ENCODE measurements around the gene DGKB.
A peak's percentile ranks its signal among the peaks of the same experiment; 100 is the strongest.

The DGKB gene

DNA sequence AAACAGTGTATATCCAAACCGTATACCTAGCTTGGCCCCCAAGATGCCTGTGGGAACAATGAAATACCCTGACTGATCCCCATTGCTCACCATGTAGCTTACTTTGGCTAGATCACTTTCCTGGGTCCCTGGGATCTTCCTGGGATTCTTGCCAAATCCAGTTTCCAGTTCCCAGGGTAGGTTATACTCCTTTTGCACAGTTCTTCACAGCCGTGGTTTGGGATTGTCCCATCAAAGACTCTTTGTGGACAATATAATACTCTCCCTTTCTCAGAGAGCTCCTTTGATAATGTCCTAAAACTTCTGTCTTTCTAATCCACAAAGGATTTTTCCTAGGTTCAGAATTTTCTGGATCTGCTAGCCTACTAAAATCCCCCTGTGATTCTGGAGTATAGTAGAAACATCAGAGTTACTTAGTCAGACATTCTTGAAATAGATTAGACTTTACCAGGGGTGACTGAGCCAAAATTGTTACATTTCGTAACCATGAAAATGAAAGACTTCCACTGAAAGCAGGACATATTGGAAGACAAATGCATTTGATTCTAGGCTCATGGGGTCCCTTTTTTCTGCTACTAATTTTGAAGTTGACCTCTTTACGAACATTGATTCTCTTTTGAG is 524.8 kb downstream of the DGKB start:
- no peak for DNase-seq

DNA sequence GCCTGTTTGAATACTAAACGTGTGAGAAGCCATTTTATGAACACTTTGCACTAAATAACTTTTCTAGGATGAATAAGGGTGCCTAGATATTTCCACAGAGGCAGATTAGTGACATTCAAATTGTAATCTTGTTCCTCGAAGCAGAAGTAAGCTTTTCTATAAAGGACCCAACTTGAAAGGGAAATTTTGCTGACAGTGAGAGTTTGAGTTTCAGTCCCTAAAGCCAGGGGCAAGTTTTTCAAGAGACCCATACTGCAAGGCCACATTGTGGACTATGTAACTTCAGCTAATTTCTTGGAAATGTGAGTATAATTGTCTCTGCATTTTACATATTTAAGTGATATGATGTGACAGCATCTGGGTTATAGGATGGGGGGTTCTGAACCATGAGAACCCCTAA is 525.8 kb downstream of the DGKB start:
- no peak for DNase-seq

DNA sequence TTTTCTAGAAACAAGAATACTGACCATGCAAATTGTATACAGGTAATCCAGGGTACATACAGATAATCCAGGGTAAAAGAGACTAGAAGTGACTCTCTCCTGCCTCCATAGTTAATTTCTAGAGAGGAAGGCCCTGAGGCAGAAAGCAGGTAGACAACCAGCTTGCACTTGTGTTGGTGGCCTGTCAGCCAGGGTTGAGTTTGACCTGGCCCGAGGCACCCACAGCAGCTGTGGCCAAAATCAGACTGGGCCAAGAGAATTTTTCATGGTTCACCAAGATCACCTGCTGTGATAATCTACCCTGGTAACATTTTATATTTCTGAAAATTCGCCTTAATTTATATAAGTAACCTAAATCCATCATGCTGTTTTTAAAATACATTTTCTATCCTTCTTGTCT is 526.6 kb downstream of the DGKB start:
- peak in 1 of 14 donors; percentile 21 for DNase-seq

DNA sequence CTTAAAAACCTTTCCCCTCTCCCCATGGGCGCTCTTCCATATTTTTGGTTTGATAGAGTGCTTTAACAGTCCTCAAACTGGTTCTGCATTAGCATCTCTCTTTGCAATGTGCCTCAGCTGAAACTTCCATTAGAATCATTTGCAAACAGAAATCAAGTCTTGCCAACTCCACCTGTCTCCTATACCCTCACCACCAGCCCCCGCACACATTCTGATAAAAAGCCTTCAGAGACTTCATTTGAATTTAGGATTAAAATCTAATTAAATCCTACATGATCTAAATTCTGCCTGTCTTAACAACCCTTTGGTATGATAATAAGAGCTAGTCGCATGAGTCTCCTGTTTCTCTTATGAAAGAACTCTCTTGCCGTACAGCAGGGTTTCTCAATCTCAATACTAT is 528.2 kb downstream of the DGKB start:
- DNase-seq = no peak

DNA sequence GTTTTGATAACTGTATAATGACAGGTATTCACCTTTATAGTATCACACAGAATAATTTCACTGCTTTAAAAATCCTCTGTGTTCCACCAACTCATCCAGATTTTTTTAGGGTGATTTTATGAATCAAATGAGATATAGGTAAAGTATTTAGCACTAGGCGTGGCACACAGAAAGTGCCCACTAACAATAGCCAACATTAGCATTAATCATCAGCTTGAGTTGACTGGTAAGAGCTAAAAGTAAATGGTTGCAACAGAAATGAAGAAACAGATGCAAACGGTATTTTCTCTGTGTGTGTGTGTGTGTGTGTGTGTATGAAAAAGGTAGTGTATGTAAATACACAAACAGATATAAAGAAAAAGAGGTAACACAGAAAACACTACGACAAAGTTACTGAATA is 534.3 kb downstream of the DGKB start:
- no peak for DNase-seq

DNA sequence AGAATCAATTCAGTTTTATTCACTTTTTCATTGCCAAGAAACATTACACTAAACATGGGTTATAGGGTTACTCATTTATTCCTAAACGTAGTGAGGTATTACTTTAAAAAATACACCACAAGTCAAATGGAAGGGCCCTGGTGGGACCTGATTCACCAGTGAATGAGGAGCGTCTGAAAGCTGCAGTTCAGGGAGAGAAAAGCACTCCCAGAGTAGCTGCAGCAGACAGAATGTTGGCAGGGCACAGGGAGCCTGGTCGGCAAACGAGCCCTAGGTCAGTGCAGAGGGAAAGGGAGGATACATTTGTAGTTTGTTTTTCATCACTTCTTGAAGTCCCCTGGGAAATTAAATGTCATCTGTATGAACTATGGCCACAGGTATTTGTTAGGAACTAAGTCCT is 551.4 kb downstream of the DGKB start:
- DNase-seq = peak in 3 of 14 donors; percentile 2 to 4 (median 3)

DNA sequence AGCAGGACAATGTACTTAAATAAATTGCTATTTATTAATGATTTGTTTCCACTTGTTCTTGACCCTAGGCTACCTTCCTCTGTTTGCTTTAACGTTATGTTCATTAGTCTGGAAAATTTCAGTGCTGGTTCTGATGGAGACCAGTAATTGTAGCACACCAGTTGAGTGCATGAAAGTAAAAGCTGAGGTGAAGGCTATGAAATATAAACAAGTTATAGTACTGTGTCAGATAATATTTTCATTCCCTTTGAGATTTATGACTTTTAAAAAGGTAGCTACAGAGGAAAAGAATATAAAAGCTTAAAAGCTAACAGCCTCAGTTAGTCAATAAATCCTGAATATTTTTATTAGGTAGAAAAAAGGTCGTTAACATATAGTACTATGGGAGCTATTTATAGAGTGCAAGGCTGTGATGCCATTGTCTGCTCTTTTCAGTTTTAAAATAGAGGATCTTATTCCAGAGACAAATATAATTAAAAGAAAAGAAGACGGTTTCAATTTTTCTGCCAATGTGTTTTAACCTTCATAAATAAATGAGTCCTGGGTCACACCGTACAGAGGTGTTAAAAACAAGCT is 561.3 kb downstream of the DGKB start:
- DNase-seq = no peak

DNA sequence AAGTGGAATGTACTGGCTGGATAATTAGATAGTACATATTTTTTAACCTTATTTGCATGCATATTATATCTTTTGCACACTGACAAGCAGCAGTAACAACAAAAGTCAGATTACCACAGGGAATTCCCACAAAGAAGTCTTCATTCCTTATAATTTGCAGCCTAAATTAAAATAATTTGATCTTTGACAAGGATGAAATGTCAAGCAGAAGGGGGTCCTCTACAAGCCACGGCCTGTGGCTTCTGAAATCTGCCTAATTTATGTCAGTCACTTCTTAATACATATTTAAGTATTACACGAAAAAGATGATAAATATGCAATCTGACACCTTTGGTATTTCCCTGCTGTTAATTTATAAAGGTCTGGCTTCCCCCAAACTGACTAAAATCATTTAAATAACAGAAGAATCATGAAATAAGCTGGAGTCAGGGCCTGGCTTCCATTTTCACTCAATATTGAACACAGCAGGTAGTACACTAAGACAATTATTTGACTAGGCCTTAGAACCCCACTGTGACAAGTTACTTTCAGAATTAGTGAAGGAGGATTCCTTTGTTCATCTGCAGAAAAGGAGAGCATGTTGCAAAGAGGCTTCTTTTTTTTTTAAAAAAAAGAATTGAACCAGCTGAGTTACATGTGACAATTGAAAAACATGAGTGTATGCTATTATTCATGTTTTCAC is 562.0 kb downstream of the DGKB start:
- no peak for DNase-seq

DNA sequence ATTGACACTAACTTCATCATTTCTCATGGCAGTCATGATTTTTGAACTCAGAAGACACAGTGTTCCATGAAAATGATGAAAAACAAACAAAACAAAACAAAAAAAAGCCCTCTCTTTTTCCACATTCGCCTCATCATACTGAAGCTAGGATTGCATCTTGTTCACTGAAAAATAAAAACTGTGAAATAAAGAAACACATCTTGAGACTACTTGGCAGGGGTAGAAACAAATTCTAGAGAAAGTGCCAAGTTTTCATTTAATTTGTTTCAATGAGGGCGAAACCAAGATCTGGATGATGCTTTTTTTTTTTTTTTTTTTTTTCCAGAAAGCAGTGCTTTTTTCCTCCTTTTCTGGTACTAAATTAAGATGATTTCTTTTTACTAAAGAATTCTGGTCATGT is 562.7 kb downstream of the DGKB start:
- peak in 1 of 14 donors; percentile 11 for DNase-seq

DNA sequence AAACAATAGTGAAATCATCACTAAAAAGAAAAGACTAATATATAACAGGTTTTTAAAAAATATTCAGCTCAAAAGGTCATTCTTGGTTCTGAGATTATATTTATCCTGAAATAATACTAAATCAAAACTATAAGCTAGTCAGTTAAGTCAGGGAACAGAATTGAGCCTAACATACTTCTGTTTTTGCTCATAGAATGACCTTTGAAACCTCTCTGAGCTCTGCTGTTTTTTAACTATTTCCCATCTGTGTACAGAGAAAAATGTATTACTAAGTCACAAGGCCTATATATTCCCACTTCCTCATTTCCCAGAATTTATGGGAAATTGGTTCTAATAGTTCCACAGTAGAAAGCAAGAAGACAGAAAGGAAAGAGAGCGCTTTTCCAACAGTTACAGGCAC is 566.3 kb downstream of the DGKB start:
- no peak for DNase-seq

DNA sequence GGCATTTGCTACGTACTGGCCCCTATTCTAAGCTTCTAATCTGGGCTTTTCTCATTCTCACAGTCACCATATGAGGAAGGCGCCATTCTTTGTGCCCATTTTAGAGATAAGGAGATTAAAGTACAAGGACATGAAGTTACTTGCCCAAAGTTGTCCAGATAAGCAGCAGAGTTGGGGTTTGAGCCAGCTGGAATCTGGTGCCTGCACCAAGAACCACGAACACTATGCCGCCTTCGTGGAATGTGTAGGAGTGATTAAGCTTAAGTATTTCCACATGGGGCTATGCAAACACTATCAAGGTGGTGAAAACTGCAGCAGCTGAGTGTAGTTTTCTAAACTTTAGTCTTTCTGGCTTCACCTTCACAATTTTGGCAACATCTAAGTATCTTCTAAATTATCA is 570.4 kb downstream of the DGKB start:
- no peak for DNase-seq

DNA sequence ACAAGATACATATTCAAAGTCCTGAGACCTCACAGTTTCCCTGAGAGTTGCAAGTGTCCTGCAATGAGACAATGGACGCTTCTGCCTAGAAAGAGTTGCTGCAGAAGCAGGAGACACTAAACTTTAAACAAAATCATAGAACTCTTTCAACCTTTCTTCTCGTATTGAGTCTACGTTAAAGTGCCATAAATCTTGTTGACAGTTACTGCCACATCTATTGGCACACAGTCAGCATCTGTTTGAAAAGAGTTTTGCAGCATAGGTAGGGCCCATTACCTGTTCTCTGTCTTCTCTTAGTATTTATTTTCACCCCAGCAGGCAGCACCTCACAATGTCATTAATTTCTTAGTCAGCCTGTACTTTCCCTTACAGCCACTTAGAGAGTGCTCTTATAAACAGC is 577.8 kb downstream of the DGKB start:
- no peak for DNase-seq

DNA sequence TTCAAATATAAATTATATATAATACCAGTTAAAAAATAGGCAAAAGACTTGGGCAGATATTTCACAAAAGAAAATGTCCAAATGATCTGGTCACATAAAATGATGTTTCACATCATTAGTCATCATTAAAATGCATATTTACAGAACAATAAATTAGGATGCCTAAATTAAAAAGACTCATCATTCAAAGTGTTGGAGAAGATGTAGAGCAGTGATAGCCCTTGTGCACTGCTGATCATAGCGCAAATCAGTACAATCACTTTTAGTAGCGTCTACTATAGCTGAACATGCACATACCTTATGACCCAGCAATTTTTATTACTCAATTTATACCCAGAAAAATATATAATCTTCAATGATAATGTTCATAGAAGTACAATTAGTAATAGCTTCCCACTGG is 579.8 kb downstream of the DGKB start:
- DNase-seq = no peak

DNA sequence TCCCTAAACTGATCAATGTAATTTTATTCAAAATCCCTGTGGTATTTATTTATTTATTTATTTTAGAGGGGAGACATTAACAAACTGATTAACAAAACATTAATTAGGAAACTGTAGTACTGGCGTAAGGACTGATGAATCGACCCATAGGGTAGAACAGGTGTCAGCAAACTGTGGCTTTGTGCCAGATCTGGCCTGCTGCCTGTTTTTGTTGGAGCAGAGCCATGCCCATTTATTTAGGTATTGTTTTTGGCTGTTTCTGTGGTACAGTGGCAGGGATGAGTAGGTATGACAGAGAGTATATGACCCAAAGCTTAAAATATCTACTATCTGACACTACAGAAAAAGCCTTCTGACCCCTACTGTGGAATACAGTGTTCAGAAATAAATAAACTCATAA is 580.6 kb downstream of the DGKB start:
- DNase-seq = peak in 1 of 14 donors; percentile 57

DNA sequence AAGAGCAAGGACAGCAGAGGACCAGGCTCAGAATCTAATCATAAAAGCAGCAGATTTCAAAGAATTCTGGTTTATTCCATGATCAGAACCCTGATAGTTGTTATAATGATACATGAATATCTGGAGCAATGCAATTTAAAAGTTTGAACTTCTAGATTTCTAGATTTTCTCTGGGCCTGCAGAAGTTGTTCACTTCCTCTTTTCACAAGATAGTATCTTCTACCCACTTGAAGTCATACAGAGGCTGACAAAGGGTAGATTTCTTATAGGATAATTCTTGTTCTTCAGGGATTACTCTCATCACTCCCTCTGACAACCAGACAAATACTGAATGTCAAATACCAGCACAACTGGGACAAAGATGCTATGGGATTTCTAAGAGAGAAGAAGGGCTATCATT is 593.1 kb downstream of the DGKB start:
- DNase-seq = no peak

DNA sequence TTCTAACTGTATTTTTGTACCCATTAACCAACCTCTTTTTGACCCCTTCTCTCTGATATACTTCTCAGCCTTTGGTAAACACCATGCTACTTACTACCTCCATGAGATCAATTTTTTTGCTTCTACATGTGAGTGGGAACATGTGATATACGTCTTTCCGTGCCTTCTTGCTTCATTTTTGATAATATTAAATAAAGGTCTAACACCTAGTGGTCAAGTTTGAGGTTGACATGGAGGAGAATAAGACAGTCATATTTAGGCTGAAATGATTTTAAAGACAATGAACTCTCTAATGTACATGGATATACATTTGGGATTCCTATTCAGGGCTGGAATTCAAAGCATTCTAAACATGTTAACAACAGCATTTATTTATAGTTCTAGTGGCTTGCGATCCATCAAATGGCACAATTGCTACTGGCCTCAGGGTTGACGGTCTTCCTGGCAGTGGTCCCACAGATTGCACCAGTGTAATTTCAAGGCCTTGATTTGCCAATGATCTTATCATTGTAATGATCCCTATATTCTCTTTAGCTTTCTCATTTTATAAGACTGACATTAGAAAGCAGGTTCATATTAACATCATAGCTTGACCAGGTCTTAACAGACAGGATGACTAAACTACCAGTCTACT is 597.2 kb downstream of the DGKB start:
- DNase-seq = no peak

DNA sequence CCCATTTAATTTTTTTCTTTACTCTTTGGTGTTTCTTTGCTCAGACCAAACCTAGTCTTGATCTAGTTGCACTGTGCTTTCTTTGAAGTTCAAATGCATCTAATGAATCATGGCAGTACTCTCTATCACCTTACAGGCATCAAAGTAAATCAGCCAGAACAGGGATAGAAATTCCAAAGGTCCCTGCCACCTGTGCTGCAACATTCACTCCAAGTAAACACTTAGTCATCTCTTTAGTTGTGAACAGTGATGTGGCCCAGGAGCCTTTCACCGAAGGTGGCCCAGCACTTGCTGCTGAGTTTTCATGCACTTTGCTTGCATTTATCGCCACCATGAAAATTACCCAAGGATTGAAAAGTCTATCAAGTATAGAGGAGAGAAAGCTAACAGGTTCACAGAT is 599.0 kb downstream of the DGKB start:
- no peak for DNase-seq

DNA sequence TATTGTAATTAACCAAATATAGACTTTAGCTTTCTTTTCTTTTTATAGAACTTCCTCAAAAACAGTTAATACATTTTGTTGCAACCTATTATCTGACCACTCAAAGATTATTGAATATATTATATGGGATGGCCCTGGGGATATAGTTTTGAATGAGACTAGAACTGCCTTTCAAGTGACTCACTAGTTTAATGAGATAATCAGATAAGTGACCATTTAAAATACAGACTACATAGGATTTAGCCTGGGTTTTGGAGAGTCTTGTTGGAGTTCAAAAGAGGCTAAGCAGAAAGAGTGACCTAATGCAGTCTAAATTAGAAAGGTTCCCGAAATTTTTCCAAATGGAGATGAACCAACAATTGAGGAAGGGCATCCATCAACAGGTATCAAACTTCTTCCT is 607.9 kb downstream of the DGKB start:
- no peak for DNase-seq

DNA sequence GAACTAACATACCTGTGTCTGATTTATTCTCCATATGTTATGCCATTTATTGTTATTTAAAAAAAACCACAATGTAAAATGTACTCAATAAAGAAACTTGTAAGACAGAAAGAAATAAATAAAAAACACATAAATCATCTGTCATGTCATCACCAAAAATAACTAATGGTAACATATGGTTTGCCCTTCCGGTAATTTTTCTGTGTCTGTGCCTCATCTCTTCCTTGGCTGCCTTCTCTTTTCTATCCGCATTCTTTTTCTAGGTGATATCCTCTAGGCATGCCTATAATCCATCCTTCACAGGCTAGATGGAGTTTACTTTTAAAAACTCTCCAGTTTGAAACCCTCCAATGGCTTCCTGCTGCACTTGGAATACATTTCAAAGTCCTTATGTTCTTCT is 609.1 kb downstream of the DGKB start:
- peak in 1 of 14 donors; percentile 72 for DNase-seq

DNA sequence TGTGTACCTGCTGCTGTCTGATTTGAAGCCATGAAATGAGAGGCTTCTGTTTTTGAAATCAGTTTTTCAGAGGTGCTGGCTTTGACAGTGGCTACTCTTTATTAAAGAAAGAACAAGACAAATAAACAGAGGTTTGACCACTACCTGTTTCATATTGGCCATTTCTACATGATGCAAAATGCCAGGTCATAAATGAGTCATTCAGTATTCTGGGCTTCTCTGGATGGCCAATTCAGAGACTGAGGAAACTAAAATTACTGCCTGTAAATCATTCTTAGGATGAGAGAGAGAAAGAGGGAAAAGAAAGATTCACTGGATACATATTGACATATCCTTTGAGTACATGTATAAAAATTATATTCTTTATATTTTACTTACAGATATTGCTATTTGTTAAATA is 609.8 kb downstream of the DGKB start:
- DNase-seq = peak in 1 of 14 donors; percentile 30

DNA sequence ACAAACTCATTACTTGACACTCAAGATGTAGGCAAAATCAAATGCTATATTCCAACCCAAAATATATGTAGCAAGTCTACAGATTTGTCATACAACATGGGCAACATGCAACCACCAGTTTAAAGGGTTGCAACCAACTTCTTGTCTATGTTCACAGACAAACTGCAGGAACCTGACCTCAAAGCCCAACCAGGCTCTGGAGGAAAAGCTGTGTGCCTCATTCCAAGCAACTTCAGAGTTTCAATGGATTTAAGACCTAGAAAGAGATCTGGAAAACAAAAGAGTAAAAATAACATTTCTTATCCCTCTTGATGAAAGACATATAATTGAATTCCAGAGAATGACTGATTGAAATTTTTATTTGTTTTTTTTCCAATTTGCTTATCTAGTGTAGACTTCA is 612.6 kb downstream of the DGKB start:
- DNase-seq = no peak

DNA sequence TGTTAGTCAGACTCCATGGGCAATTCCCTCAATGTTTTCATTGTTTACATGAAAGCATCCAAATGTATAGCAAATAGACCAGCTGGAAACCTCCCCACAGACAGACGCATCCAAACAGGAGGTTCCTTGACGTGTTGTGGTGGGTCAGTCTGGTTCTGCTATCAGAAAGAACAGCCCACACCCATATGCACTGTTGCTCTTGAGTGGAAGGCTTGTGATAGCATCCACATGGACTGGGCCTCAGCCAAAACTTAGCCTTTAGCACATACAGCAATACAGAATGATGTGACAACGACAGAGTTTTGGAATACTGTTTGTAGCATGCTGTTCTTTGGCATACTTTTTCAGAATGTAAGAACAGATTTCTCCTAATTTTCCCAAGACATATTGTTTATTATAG is 613.9 kb downstream of the DGKB start:
- peak in 1 of 14 donors; percentile 38 for DNase-seq

DNA sequence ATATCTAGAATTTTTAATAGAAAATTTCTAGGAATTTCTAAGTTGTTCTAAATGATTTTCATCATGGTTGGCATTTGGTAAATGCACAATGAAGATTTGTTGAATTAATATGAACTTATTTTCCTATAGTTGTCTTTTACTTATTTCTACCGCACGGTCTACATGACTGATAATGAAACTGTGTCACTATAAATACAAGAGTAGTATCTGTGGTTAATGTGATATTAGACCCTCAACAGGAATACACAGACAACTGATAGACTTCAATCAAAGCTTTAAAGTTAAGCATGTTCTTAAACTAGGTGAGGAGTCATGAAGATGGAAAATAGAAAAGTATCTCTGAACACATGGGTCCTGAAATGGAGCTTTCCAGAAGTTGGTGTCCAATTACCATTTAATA is 615.2 kb downstream of the DGKB start:
- DNase-seq = no peak

DNA sequence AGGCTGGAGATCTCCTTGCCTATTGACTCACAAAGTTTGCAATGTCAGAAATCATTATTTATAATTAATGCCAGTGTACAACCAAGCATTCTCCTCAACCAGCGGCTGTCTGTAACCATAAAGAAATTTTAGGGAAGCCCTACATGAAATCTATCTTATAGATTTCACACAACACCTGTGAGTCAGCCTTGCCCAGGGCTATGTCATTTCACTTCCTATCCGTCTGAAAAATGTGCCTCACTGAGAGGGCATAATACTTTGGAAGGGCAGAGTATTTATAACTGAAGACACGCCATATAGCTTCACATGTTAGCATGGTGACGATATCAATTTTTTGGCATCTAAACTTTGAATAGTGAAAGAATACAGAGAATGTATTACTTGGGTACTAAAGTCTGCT is 616.5 kb downstream of the DGKB start:
- no peak for DNase-seq

All from C1 segment of cervical spinal cord (tissue), 14 donors.